B cell (primary cell): ENCODE measurements around the gene TECR. TPM values are rescaled to one million over a fixed set of nuclear protein-coding genes. Genes with fewer than 3 reads are reported as not detected.
A peak's percentile ranks its signal among the peaks of the same experiment; 100 is the strongest.

ENCODE experiments used
- ATAC-seq: fragments of 200-7000 bp; cut with Tn5 transposase; one replicate; pipeline ENCODE4 v1.10.0; 2021; ENCODE audit warnings: low read depth, mild to moderate bottlenecking, moderate number of reproducible peaks, moderate library complexity
- CTCF ChIA-PET: fragments of 350-600 bp; sonication (Branson Sonifier 250); formaldehyde crosslinking; loops from one replicate; lab custom pipeline; 2021; ENCODE audit warnings: antibody characterized with exemption, inconsistent platforms; lab: Charles Lee
- POLR2A ChIA-PET: fragments of 350-600 bp; sonication (Branson Sonifier 250); formaldehyde crosslinking; loops from one replicate; lab custom pipeline; 2021; ENCODE audit warnings: antibody characterized with exemption; lab: Charles Lee
- DNase-seq: peaks from one replicate; pipeline ENCODE4 v3.0.0; 2013
- H2AFZ ChIP-seq: 2 replicates; pipeline ENCODE4 v1.6.1; 2012; ENCODE audit warnings: mild to moderate bottlenecking, low read depth, low read length; ENCODE audit not compliant: insufficient read depth, poor library complexity, severe bottlenecking
- H3K27ac ChIP-seq, 2 donors: 1 replicate in 1 of 2; 2 replicates in 1 of 2; pipeline ENCODE4 v1.5.1; 2012 to 2013; ENCODE audit warnings: low read length in 2 of 2, mild to moderate bottlenecking in 2 of 2, moderate library complexity in 1 of 2
- H3K27me3 ChIP-seq, 4 experiments: fragments of 200-600 bp in 1 of 4; sonication (generic) in 1 of 4; replicated peaks in 1 of 4; 1 replicate in 2 of 4; 2 replicates in 2 of 4; pipeline versions ENCODE4 v1.6.1 to v1.7.0; 2013 to 2016; ENCODE audit warnings: low read length in 3 of 4, mild to moderate bottlenecking in 2 of 4, mixed read lengths in 1 of 4, moderate library complexity in 1 of 4; ENCODE audit not compliant: insufficient read depth in 4 of 4, control insufficient read depth in 3 of 4; ENCODE audit errors: control extremely low read depth in 1 of 4
- H3K36me3 ChIP-seq, 2 experiments: replicated peaks in 1 of 2; 1 replicate in 1 of 2; 2 replicates in 1 of 2; pipeline versions ENCODE4 v1.6.1 to v1.7.1; 2013; ENCODE audit warnings: low read length in 1 of 2; ENCODE audit not compliant: insufficient read depth in 2 of 2, control insufficient read depth in 1 of 2; ENCODE audit errors: control extremely low read depth in 1 of 2, extremely low read depth in 1 of 2
- H3K4me1 ChIP-seq, 2 donors: fragments of 200-600 bp in 1 of 2; sonication (generic) in 1 of 2; 1 replicate in 1 of 2; 2 replicates in 1 of 2; pipeline versions ENCODE4 v1.5.1 to v1.6.1; 2013 to 2017; ENCODE audit warnings: low read length in 2 of 2; ENCODE audit not compliant: control insufficient read depth in 2 of 2, insufficient read depth in 2 of 2
- H3K4me2 ChIP-seq: replicated peaks from 2 replicates; pipeline ENCODE3; 2012; ENCODE audit warnings: mild to moderate bottlenecking, low read depth, low read length; ENCODE audit not compliant: poor library complexity, severe bottlenecking
- H3K4me3 ChIP-seq, 5 experiments: fragments of 200-600 bp in 1 of 5; sonication (generic) in 1 of 5; 1 replicate in 3 of 5; 2 replicates in 2 of 5; pipeline versions ENCODE4 v1.5.1 to v1.7.0; 2011 to 2016; ENCODE audit warnings: low read length in 4 of 5, mild to moderate bottlenecking in 4 of 5, low read depth in 2 of 5, control low read depth in 1 of 5, moderate library complexity in 1 of 5; ENCODE audit not compliant: insufficient read depth in 1 of 5; ENCODE audit errors: control extremely low read depth in 1 of 5, extremely low read depth in 1 of 5
- H3K79me2 ChIP-seq: fragments of 200-600 bp; sonication (generic); one replicate; pipeline ENCODE4 v1.6.0; 2016; ENCODE audit warnings: low read length; ENCODE audit not compliant: control insufficient read depth, insufficient read depth
- H3K9ac ChIP-seq: fragments of 200-600 bp; sonication (generic); 2 replicates; pipeline ENCODE4 v1.6.1; 2017; ENCODE audit warnings: mild to moderate bottlenecking, low read length, moderate library complexity
- H3K9me3 ChIP-seq, 3 donors: one replicate each; pipeline versions ENCODE4 v1.6.1 to v1.7.1; 2013; ENCODE audit warnings: low read length in 2 of 3; ENCODE audit not compliant: control insufficient read depth in 2 of 3, insufficient read depth in 1 of 3; ENCODE audit errors: control extremely low read depth in 1 of 3
- H4K20me1 ChIP-seq: 2 replicates; pipeline ENCODE4 v1.6.0; 2012; ENCODE audit warnings: mild to moderate bottlenecking, low read length; ENCODE audit not compliant: insufficient read depth, control insufficient read depth, poor library complexity, severe bottlenecking
- H3K27ac Mint-ChIP-seq: one replicate; pipeline ENCODE4 v1.8.0; 2021; ENCODE audit warnings: mixed read lengths
- H3K27me3 Mint-ChIP-seq: one replicate; pipeline ENCODE4 v1.8.0; 2021; ENCODE audit warnings: mixed read lengths
- H3K4me1 Mint-ChIP-seq: one replicate; pipeline ENCODE4 v1.8.0; 2021; ENCODE audit warnings: mixed read lengths
- H3K4me3 Mint-ChIP-seq: one replicate; pipeline ENCODE4 v1.8.0; 2021; ENCODE audit warnings: mixed read lengths
- H3K9me3 Mint-ChIP-seq: one replicate; pipeline ENCODE4 v1.8.0; 2022; ENCODE audit warnings: mixed read lengths; ENCODE audit not compliant: insufficient read depth
- EZH2 ChIP-seq: IDR thresholded peaks from 2 replicates; pipeline ENCODE4 v1.6.1; 2012; ENCODE audit warnings: borderline replicate concordance, low read depth, mild to moderate bottlenecking, moderate library complexity, low read length; ENCODE audit not compliant: insufficient read depth, poor library complexity, severe bottlenecking
- WGBS: methylation state at CpG from one replicate; pipeline ENCODE4 v1.1.5; 2013; ENCODE audit warnings: missing lambda C conversion rate; ENCODE audit not compliant: insufficient coverage; 5-methylcytosine and 5-hydroxymethylcytosine counted together
- intact Hi-C: fragments of 100-400 bp; cut with micrococcal nuclease; formaldehyde crosslinking; loops from one replicate; pipeline ENCODE4 v1.10.0; 2022
- polyA plus RNA-seq: library from polyadenylated mRNA; depleted of rRNA; stranded (reverse); fragments of >200 nt; gene quantifications from 2 replicates; pipeline ENCODE4 v1.2.3, GENCODE V29; 2012
- total RNA-seq, 2 donors: library from RNA; stranded (reverse); fragments of 120-200 nt in 1 of 2; gene quantifications; 1 replicate in 1 of 2; 2 replicates in 1 of 2; pipeline versions ENCODE4 v1.2.3 to v1.2.4, GENCODE V29; 2013 to 2022
- TF ChIP-seq, protein P1 (sequence below): fragments of 200-600 bp; IDR thresholded peaks from one replicate; pipeline ENCODE4 v1.8.0; 2022; ENCODE audit warnings: antibody characterized with exemption, mild to moderate bottlenecking

The TECR gene
- total and polyA plus RNA-seq, 2 donors (not counting 1 experiment from before 2014, with no cell fraction given) = 68.9 to 129 TPM

DNA sequence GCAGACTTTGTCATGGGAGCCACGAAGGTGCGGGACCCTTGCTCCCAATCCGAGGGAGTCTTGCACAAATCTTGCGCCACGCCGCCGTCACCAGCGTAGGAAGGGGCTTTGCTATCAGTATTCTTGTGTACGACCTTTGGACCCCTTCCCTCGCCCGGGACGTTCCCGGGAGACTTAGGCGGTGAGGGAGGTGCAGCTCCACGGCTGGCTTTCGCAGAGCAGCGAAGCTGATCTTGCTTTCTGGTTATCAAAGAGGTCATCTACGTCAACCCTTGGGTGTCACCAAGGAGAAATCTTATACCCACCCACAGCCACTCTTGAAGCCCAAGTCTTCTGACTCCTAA is 583 bp downstream of the TECR start:
- no peaks in the 10 kb centered on the region for H3K27me3 ChIP-seq
- Mint-ChIP-seq H3K4me1 (peaks cover 29% of the 10 kb centered on the region), H3K27ac (peak overlapping the region; percentile 95), H3K4me3 (peak overlapping the region; percentile 91), H3K27me3 (no peaks in the 10 kb centered on the region), H3K9me3 (no peaks in the 10 kb centered on the region)
- H3K4me3 ChIP-seq = peak overlapping the region; percentile 64 to 95 (median 72)
- peaks cover 1 to 5% of the 10 kb centered on the region in 2 experiments for H3K36me3 ChIP-seq
- H3K79me2 ChIP-seq = peaks cover 52% of the 10 kb centered on the region
- DNase-seq = no peak
- peak overlapping the region; percentile 92 for H2AFZ ChIP-seq
- ATAC-seq = no peak
- no peaks in the 10 kb centered on the region for H3K9me3 ChIP-seq
- intact Hi-C loops = no loop called here
- WGBS = 0% methylated on average over 17 of the region's 18 CpGs
- H3K4me1 ChIP-seq = peaks cover 13 to 22% of the 10 kb centered on the region in 2 donors
- H3K4me2 ChIP-seq = peak overlapping the region; percentile 92
- CTCF ChIA-PET = interaction anchor here (0.6 kb wide), 1 partner anchor 86 kb away, joined by 3 read pairs; no protein-coding TSS in a partner anchor
- peaks cover 19% of the 10 kb centered on the region for H4K20me1 ChIP-seq
- peak overlapping the region; percentile 90 for H3K9ac ChIP-seq
- POLR2A ChIA-PET = interaction anchor here (0.5 kb wide), 1 partner anchor 43 kb away, joined by 4 read pairs; no protein-coding TSS in a partner anchor
- peak overlapping the region; percentile 56 to 86 for H3K27ac ChIP-seq
- TF ChIP-seq, protein P1, sequence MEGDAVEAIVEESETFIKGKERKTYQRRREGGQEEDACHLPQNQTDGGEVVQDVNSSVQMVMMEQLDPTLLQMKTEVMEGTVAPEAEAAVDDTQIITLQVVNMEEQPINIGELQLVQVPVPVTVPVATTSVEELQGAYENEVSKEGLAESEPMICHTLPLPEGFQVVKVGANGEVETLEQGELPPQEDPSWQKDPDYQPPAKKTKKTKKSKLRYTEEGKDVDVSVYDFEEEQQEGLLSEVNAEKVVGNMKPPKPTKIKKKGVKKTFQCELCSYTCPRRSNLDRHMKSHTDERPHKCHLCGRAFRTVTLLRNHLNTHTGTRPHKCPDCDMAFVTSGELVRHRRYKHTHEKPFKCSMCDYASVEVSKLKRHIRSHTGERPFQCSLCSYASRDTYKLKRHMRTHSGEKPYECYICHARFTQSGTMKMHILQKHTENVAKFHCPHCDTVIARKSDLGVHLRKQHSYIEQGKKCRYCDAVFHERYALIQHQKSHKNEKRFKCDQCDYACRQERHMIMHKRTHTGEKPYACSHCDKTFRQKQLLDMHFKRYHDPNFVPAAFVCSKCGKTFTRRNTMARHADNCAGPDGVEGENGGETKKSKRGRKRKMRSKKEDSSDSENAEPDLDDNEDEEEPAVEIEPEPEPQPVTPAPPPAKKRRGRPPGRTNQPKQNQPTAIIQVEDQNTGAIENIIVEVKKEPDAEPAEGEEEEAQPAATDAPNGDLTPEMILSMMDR = no peak
- TF ChIP-seq EZH2 = no peak

DNA sequence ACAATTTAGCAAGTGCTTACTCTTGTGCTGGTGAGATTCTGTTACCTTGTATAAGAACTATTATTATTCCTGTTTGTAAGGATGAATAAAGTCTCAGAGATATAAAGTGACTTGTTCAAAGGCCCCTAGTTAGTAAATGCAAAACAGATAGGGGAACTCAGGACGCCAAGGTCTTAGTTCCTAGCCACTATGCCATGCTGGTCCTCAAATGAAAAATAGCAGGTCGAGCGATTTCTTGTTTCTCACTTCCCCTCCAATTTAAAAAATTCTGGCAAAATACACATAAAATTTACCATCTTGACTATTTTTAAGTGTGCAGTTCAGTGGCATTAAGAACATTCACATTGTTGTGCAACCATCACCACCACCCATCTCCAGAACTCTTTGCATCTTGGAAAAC is 1.1 kb downstream of the TECR start:
- H3K9ac ChIP-seq = peak overlapping the region; percentile 90
- peaks cover 54% of the 10 kb centered on the region for H3K79me2 ChIP-seq
- POLR2A ChIA-PET = no interaction called here

More for the DNA sequence above, 1.1 kb downstream of the TECR start:
- Mint-ChIP-seq H3K27ac (no peak overlapping the region), H3K4me1 (peaks cover 29% of the 10 kb centered on the region), H3K9me3 (no peaks in the 10 kb centered on the region), H3K4me3 (peak overlapping the region; percentile 91), H3K27me3 (no peaks in the 10 kb centered on the region)
- ATAC-seq = no peak
- Histone ChIP-seq H3K9me3 (no peaks in the 10 kb centered on the region), H2AFZ (no peak overlapping the region), H3K4me2 (peak overlapping the region; percentile 92), H3K27me3 (no peaks in the 10 kb centered on the region), H3K4me1 (peaks cover 13 to 22% of the 10 kb centered on the region in 2 donors), H3K27ac (peak overlapping the region; percentile 56 to 86), H3K36me3 (peaks cover 1 to 5% of the 10 kb centered on the region in 2 experiments), H3K4me3 (peak overlapping the region in 2 of 5 experiments; percentile 64 to 82), H4K20me1 (peaks cover 21% of the 10 kb centered on the region)
- no peak for TF ChIP-seq EZH2
- TF ChIP-seq, protein P1 = no peak
- no peak for DNase-seq
- intact Hi-C loops = no loop called here
- CTCF ChIA-PET = no interaction called here
- 6% methylated on average over 3 of the region's 3 CpGs for WGBS
